Panc1 (cell line): ENCODE measurements around the gene RAB43. TPM values are rescaled to one million over a fixed set of nuclear protein-coding genes. Genes with fewer than 3 reads are reported as not detected.

Source experiments
- ATAC-seq: fragments of 200-7000 bp; cut with Tn5 transposase; 2 replicates; pipeline ENCODE4 v1.9.1; 2020; ENCODE audit warnings: mild to moderate bottlenecking, moderate library complexity
- BruUV-seq: library from RNA; stranded (reverse); fragments of 400-500 nt; replicated peaks from 2 replicates; lab custom pipeline; 2021; lab: Mats Ljungman, UMichigan
- CTCF ChIA-PET: fragments of 300-600 bp; sonication (Branson Sonifier 250); formaldehyde crosslinking; loops from one replicate; lab custom pipeline; 2022; ENCODE audit warnings: antibody characterized with exemption; lab: Charles Lee
- POLR2A ChIA-PET: fragments of 300-600 bp; sonication (Branson Sonifier 250); formaldehyde crosslinking; loops from one replicate; lab custom pipeline; 2022; ENCODE audit warnings: antibody characterized with exemption; lab: Charles Lee
- DNase-seq: peaks from one replicate; pipeline ENCODE4 v3.0.0-alpha.2; 2010; ENCODE audit warnings: low read depth, low spot score
- H3K27ac ChIP-seq: 2 replicates; pipeline ENCODE4 v1.5.1; 2011; ENCODE audit warnings: mild to moderate bottlenecking, low read length, inconsistent platforms
- H3K27me3 ChIP-seq: fragments of 200-500 bp; sonication (Bioruptor generic); 2 replicates; pipeline ENCODE4 v1.6.0; 2014; ENCODE audit warnings: low read length, inconsistent platforms; ENCODE audit not compliant: control insufficient read depth, insufficient read depth
- H3K36me3 ChIP-seq: fragments of 200-500 bp; sonication (Bioruptor generic); 2 replicates; pipeline ENCODE4 v1.5.1; 2014; ENCODE audit warnings: inconsistent platforms, mild to moderate bottlenecking, low read length, moderate library complexity; ENCODE audit not compliant: control insufficient read depth, insufficient read depth
- H3K4me1 ChIP-seq: 2 replicates; pipeline ENCODE4 v1.5.1; 2011; ENCODE audit warnings: inconsistent platforms, mild to moderate bottlenecking, low read length, moderate library complexity; ENCODE audit not compliant: control insufficient read depth, insufficient read depth
- H3K4me3 ChIP-seq, 2 experiments: 2 replicates each; pipeline ENCODE4 v1.5.1; 2011 to 2012; ENCODE audit warnings: low read depth in 2 of 2, low read length in 2 of 2, mild to moderate bottlenecking in 2 of 2, inconsistent platforms in 1 of 2, moderate library complexity in 1 of 2
- H3K9me3 ChIP-seq: fragments of 200-500 bp; sonication (Bioruptor generic); 2 replicates; pipeline ENCODE4 v1.5.1; 2014; ENCODE audit warnings: low read depth, mild to moderate bottlenecking, inconsistent platforms, low read length, moderate library complexity; ENCODE audit not compliant: control insufficient read depth, insufficient read depth
- POLR2AphosphoS5 ChIP-seq: IDR thresholded peaks from 2 replicates; pipeline ENCODE4 v1.6.1; 2012; ENCODE audit warnings: mild to moderate bottlenecking, low read depth, low read length, moderate library complexity
- SIN3A ChIP-seq: IDR thresholded peaks from 2 replicates; pipeline ENCODE4 v1.6.1; 2012; ENCODE audit warnings: low read depth, mild to moderate bottlenecking, low read length, moderate library complexity, borderline replicate concordance; ENCODE audit not compliant: insufficient read depth
- TCF7L2 ChIP-seq: IDR thresholded peaks from 2 replicates; pipeline ENCODE4 v1.6.1; 2011; ENCODE audit warnings: mild to moderate bottlenecking, low read depth, low read length, inconsistent platforms
- in situ Hi-C: cut with HindIII; loops from 2 replicates; pipeline ENCODE4 v1.10.0; 2016; ENCODE audit warnings: low sequenced_read_pairs, low pct_unique_long_range_greater_than_20kb
- intact Hi-C: fragments of 100-400 bp; cut with micrococcal nuclease; formaldehyde crosslinking; loops from one replicate; pipeline ENCODE4 v1.10.0; 2022; ENCODE audit not compliant: unreplicated experiment
- total RNA-seq: library from RNA; stranded (reverse); gene quantifications from one replicate; pipeline ENCODE4 v1.2.1, GENCODE V29; 2021; ENCODE audit not compliant: unreplicated experiment
- TF ChIP-seq, protein P1 (sequence below), 2 experiments: IDR thresholded peaks; 2 replicates each; pipeline ENCODE4 v1.6.1; 2011 to 2012; ENCODE audit warnings: low read depth in 2 of 2, control low read depth in 1 of 2, low read length in 1 of 2, mild to moderate bottlenecking in 1 of 2, moderate library complexity in 1 of 2; ENCODE audit not compliant: insufficient read depth in 1 of 2
- TF ChIP-seq, protein P2 (sequence below): fragments of 450-650 bp; IDR thresholded peaks from 2 replicates; pipeline ENCODE4 v1.5.1; 2017; ENCODE audit warnings: mild to moderate bottlenecking

Gene RAB43
- total RNA-seq, 1 experiment from 2014 or later, result 27.7 TPM

GRCh38 chr3:129118745-129119144 lies 2.9 kb downstream of the RAB43 start:
- no peak for TF ChIP-seq TCF7L2
- TF ChIP-seq, protein P1, sequence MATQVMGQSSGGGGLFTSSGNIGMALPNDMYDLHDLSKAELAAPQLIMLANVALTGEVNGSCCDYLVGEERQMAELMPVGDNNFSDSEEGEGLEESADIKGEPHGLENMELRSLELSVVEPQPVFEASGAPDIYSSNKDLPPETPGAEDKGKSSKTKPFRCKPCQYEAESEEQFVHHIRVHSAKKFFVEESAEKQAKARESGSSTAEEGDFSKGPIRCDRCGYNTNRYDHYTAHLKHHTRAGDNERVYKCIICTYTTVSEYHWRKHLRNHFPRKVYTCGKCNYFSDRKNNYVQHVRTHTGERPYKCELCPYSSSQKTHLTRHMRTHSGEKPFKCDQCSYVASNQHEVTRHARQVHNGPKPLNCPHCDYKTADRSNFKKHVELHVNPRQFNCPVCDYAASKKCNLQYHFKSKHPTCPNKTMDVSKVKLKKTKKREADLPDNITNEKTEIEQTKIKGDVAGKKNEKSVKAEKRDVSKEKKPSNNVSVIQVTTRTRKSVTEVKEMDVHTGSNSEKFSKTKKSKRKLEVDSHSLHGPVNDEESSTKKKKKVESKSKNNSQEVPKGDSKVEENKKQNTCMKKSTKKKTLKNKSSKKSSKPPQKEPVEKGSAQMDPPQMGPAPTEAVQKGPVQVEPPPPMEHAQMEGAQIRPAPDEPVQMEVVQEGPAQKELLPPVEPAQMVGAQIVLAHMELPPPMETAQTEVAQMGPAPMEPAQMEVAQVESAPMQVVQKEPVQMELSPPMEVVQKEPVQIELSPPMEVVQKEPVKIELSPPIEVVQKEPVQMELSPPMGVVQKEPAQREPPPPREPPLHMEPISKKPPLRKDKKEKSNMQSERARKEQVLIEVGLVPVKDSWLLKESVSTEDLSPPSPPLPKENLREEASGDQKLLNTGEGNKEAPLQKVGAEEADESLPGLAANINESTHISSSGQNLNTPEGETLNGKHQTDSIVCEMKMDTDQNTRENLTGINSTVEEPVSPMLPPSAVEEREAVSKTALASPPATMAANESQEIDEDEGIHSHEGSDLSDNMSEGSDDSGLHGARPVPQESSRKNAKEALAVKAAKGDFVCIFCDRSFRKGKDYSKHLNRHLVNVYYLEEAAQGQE (IDR thresholded peaks at IDR 0.05; ENCODE audit: insufficient read depth in 1 of 2, low read depth in 2 of 2, low read length in 1 of 2), result no peak
- TF ChIP-seq, protein P2, sequence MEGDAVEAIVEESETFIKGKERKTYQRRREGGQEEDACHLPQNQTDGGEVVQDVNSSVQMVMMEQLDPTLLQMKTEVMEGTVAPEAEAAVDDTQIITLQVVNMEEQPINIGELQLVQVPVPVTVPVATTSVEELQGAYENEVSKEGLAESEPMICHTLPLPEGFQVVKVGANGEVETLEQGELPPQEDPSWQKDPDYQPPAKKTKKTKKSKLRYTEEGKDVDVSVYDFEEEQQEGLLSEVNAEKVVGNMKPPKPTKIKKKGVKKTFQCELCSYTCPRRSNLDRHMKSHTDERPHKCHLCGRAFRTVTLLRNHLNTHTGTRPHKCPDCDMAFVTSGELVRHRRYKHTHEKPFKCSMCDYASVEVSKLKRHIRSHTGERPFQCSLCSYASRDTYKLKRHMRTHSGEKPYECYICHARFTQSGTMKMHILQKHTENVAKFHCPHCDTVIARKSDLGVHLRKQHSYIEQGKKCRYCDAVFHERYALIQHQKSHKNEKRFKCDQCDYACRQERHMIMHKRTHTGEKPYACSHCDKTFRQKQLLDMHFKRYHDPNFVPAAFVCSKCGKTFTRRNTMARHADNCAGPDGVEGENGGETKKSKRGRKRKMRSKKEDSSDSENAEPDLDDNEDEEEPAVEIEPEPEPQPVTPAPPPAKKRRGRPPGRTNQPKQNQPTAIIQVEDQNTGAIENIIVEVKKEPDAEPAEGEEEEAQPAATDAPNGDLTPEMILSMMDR, result no peak
- no peak for TF ChIP-seq POLR2AphosphoS5
- TF ChIP-seq SIN3A, result no peak
- Histone ChIP-seq H3K27ac (peak overlapping the region; percentile 91), H3K4me3 (no peak overlapping the region), H3K27me3 (no peaks in the 10 kb centered on the region), H3K36me3 (no peaks in the 10 kb centered on the region; the same call in 1 of the 2 replicates), H3K4me1 (peaks cover 39% of the 10 kb centered on the region), H3K9me3 (no peaks in the 10 kb centered on the region)
- no peak for DNase-seq
- ChIA-PET CTCF (no interaction called here), POLR2A (no interaction called here)
- in situ Hi-C loops, result no loop called here
- no peak for ATAC-seq
- intact Hi-C loops, result no loop called here
- no TSS peak for BruUV-seq

DNA sequence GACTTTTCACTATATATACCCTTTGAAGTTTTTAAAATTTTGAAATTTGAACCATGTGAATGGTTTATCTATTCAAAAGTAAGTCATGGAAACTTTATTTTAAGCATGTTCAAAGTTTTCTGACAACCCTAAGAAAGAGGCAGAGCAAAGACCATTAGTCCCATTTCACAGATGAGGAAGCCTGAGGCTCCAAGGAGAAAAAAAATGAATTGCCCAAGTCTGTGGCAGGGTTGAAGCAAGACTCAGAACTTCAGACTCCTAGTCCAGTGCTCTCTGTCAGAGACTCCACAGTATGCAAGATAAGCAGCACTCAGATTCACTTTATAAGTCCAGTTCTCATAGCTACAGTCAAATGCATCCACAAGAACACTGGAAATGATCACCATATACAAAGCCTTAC lies 4.5 kb downstream of the RAB43 start:
- POLR2A ChIA-PET, result interaction anchor here (0.7 kb wide), 1 partner anchor 124 kb away, joined by 3 read pairs; no protein-coding TSS in a partner anchor
- intact Hi-C loops (no loop called here), in situ Hi-C loops (no loop called here)
- DNase-seq (no peak), ATAC-seq (no peak)
- H3K36me3 ChIP-seq, result no peaks in the 10 kb centered on the region; the same call in 1 of the 2 replicates
- H3K4me1 ChIP-seq, result peaks cover 39% of the 10 kb centered on the region
- TF ChIP-seq POLR2AphosphoS5 (no peak), SIN3A (no peak), TCF7L2 (no peak)
- TF ChIP-seq, protein P2, result no peak
- TF ChIP-seq, protein P1 (IDR thresholded peaks at IDR 0.05; ENCODE audit: insufficient read depth in 1 of 2, low read depth in 2 of 2, low read length in 1 of 2), result no peak
- BruUV-seq, result no TSS peak
- no peak overlapping the region for H3K4me3 ChIP-seq
- H3K27ac ChIP-seq, result peak overlapping the region; percentile 2; the same call in 1 of the 2 replicates
- H3K9me3 ChIP-seq, result no peaks in the 10 kb centered on the region
- CTCF ChIA-PET, result no interaction called here
- no peaks in the 10 kb centered on the region for H3K27me3 ChIP-seq
